GM12801 (cell line): ENCODE results near the gene RDH5.

ENCODE experiments used
- TF ChIP-seq, protein P1 (sequence below): IDR thresholded peaks from one replicate; pipeline ENCODE4 v1.5.1; 2011; ENCODE audit warnings: control low read depth; ENCODE audit not compliant: insufficient read length; ENCODE audit errors: extremely low read depth

Gene RDH5

DNA sequence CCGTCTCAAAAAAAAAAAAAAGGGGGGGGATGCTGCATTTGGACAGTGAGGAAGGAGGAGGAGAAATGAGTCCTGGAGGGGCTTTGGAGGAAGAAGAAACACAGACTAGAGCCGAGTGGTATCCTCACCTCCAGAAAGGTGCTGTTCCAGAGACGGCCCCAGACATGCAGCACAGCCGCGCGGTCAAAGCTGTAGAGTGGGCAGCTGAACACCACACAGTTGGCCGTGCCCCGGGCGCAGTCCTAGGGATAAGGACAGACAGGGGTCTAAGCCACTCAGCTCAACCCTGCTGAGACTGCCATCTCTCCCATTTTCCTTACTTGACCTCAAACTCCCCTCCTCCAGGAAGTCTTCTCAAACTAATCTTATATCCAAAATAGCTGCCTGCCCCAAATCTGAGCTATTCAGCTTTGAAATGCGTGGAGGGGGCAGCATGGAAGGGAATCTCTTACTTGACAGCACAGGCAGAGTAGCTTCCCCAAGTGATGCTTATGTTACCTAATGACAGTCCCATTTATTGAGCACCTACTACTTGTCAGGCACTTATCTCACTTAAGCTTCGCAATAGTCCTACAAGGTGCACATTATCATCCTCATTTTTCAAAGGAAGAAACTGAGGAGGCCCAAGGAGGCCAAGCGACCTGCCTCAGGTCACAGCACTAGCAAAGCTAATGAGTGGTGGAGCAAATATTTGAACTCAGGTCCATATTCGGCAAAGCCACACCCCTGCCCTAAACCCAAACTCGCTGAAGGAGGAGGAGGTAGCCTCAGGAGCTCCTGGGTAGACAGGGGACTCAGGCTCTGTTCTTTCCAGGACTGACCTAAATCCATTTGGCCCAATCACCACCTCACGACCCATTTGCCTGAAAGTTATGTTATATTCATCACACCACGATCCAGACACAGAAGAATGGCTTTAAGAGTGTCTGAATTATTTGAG is 31.2 kb upstream of the RDH5 start:
- TF ChIP-seq, protein P1, sequence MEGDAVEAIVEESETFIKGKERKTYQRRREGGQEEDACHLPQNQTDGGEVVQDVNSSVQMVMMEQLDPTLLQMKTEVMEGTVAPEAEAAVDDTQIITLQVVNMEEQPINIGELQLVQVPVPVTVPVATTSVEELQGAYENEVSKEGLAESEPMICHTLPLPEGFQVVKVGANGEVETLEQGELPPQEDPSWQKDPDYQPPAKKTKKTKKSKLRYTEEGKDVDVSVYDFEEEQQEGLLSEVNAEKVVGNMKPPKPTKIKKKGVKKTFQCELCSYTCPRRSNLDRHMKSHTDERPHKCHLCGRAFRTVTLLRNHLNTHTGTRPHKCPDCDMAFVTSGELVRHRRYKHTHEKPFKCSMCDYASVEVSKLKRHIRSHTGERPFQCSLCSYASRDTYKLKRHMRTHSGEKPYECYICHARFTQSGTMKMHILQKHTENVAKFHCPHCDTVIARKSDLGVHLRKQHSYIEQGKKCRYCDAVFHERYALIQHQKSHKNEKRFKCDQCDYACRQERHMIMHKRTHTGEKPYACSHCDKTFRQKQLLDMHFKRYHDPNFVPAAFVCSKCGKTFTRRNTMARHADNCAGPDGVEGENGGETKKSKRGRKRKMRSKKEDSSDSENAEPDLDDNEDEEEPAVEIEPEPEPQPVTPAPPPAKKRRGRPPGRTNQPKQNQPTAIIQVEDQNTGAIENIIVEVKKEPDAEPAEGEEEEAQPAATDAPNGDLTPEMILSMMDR, result no peak

DNA sequence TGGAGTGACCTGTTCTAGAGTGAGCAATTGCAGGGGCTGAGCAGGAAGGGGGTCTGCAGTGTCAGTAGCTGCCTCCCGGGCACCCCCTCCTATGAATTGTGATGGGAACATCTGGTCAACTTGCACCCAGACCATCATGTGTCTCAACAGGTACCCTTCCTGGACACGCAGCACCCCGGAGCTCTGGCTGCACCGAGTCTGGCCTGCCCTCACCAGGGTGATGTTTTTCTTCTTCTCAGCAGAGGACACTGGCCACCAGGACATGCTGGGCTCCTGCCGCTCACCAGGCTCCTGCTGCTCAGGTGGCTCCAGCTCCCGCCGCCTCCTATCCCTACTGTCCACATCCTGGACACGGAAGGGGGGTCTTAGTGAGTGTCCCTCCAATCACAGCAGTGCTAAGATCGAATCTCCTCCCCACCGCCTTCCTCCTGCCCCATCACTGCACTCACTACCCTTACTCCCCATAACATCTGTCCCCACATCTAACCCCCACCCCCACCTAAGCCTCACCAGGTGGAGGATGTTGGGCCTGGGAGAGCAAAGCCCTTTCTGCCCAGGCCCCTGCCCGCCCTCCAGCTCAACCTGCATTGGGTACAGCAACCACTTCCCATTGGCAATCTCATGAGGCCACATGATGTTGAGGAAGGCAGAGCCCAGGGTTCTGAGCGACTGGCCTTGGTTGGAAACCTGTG is 27.4 kb upstream of the RDH5 start:
- TF ChIP-seq, protein P1, result no peak

DNA sequence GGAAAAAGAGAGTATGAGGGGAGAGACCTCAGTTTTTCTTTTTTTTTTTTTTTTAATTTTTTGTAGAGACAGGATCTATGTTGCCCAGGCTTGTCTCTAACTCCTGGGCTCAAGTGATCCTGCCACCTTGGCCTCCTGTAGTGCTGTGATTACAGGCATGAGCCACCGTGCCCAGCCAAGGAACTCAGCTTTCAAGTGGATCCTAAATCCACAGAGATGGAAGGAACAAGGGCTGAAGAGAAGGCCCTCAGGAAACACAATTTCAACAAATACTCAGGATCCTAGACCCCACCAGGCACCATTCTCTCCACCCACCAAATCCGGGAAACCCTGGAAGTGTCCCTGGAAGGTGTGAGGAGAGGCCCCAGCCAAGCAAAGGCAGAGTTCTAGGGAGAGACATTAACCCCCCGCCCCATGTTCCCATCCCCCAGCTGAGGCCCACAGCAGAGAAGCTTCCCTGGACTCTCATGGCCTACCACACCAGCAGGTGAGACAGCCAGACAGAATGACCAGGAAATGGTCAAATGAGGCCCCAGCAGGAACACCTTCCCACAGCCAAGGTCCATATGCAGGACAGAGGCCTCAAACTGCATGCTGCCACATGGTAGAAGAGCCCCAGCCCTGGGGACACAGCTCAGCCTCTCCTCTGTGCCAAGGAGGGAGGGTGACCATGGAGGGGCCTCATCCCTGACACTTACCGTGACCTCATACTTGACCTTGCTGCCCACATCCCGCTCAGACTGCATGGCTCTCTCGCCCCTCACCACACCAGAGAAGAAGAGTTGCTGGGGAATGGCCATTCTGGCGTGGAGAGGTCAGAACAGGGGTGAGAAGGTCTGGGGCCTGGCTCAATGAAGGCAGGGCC is 26.6 kb upstream of the RDH5 start:
- TF ChIP-seq, protein P1, result no peak

DNA sequence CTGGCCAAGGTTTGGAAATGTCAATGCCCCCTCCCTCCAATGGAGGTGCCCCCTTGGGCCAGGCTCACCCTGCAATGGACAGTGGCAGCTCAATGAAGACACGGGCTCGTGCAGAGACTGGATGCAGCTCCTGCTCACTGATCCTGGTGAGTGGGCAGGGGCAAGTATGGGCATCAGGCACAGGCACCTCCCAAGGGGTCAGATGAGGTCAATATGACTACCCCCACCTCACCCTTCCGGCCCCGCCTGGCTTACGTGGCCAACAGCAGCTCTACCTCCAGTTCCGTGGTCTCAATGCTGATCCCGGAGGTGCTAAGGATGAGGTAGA is 26.0 kb upstream of the RDH5 start:
- TF ChIP-seq, protein P1, result no peak

DNA sequence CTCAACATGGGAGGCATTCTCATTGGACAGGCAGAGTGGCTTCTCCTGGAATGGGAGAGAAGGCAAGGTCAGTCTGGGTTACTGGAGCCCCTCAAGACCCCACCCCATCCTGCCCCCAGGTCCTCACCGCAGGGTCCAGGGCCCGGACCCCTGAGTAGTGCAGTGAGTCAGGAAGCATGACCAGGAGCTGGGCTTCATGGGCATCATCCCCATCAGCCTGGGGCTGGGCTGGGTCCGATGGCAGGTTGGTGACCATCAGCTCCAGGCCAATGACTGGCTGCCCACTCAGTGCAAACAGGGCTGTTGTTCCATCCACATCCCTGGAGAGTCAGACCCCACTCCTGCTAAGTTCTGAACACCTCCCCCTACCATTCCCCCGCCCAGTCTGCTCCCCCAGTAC is 25.5 kb upstream of the RDH5 start:
- TF ChIP-seq, protein P1, result no peak

DNA sequence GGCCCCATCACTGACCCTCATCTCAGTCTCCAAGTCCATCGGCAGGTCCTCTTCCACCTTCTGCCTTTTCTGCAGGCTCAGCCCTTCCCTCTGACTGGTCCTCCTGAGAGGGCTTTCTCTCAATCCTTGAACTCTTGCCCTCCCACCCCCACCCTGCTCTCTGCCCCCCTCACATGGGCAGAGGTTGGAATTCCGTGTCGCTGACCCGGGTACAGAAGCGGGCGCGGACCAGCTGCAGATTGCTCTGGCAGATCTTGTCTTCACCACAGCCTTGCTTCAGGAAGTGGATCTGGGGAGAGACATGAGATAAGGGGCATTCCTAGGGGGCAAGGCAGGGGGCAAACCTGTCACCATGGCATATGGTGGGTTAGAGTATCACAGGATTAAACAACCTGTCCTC is 24.8 kb upstream of the RDH5 start:
- TF ChIP-seq, protein P1, result no peak

DNA sequence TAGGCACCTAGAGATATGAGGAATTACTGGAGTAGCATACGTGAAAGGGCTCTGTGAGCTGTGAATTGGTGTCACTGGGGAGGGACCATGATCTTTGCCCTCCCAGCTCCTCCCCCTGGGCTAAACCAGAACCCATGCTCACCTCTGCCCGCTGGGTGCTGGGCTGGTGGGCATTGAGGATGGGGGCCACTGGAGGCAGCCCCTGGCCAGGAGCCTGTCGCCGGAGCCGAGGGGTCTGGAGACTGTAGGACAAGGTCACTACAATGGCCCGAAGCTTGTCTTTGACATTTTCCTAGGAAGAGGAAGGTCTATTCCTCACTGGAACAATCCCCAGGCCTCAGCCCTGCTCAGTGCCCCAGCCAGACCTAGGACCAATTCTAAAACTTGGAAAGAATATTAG is 24.1 kb upstream of the RDH5 start:
- TF ChIP-seq, protein P1, result no peak
